WTC11 (cell line): ENCODE results near the gene AFAP1L1.

Experiments
- E2F1 ChIP-seq: sonication (generic); formaldehyde crosslinking; IDR thresholded peaks from 2 replicates; pipeline ENCODE4 v1.8.0; 2022; ENCODE audit warnings: mild to moderate bottlenecking, missing genetic modification reagents
- JUN ChIP-seq: sonication (generic); formaldehyde crosslinking; IDR thresholded peaks from 2 replicates; pipeline ENCODE4 v1.8.0; 2023; ENCODE audit warnings: mild to moderate bottlenecking, missing genetic modification reagents
- KAT7 ChIP-seq: sonication (generic); formaldehyde crosslinking; IDR thresholded peaks from 2 replicates; pipeline ENCODE4 v1.8.1; 2023; ENCODE audit warnings: missing genetic modification reagents, mild to moderate bottlenecking, borderline replicate concordance
- TEAD4 ChIP-seq: sonication (generic); formaldehyde crosslinking; IDR thresholded peaks from 2 replicates; pipeline ENCODE4 v1.8.0; 2022; ENCODE audit warnings: mild to moderate bottlenecking, missing genetic modification reagents
- TP53 ChIP-seq: sonication (generic); formaldehyde crosslinking; IDR thresholded peaks from 2 replicates; pipeline ENCODE4 v1.8.1; 2023; ENCODE audit warnings: mild to moderate bottlenecking, missing genetic modification reagents
- ZBTB21 ChIP-seq: sonication (generic); formaldehyde crosslinking; IDR thresholded peaks from 2 replicates; pipeline ENCODE4 v1.8.1; 2023; ENCODE audit warnings: mild to moderate bottlenecking, missing genetic modification reagents, borderline replicate concordance
- ZNF121 ChIP-seq: sonication (generic); formaldehyde crosslinking; IDR thresholded peaks from 2 replicates; pipeline ENCODE4 v1.8.0; 2023; ENCODE audit warnings: missing genetic modification reagents

- TF ChIP-seq ZBTB21 (CRISPR knock-in tag) (no peak), TEAD4 (CRISPR knock-in tag) (no peak), TP53 (no peak), E2F1 (CRISPR knock-in tag) (no peak), KAT7 (no peak), JUN (no peak), ZNF121 (CRISPR knock-in tag) (no peak)
Measured at GRCh38 chr5:149323210-149323609, 51.6 kb downstream of the AFAP1L1 start.
